GM21390 (cell line): ENCODE data around the gene TSBP1.

ENCODE experiments used
- ATAC-seq: cut with Tn5 transposase; IDR thresholded peaks from one replicate; pipeline ENCODE4 v1.9.1; 2021; ENCODE audit not compliant: unreplicated experiment

The TSBP1 gene

GRCh38 chr6:32371803-32372202 is at the start of gene TSBP1:
Gene TSBP1 (minus strand): TSS chr6:32371903. CDS start chr6:32371706, 197 bp downstream.
- no peak for ATAC-seq

- no peak for ATAC-seq
Measured at GRCh38 chr6:32416036-32416435, 44.3 kb upstream of the TSBP1 start.

GRCh38 chr6:32415521-32416019 is 43.9 kb upstream of the TSBP1 start:
- no peak for ATAC-seq

GRCh38 chr6:32413427-32414047 is 41.8 kb upstream of the TSBP1 start:
- ATAC-seq = no peak

GRCh38 chr6:32411566-32412327 is 40.0 kb upstream of the TSBP1 start:
- ATAC-seq = no peak

- no peak for ATAC-seq
Measured at GRCh38 chr6:32410906-32411305, 39.2 kb upstream of the TSBP1 start.

- ATAC-seq = no peak
Measured at GRCh38 chr6:32406857-32407256, 35.2 kb upstream of the TSBP1 start, which contains the start of gene BTNL2. Gene BTNL2 (minus strand): TSS chr6:32407181. CDS start chr6:32407123, 58 bp downstream.

- no peak for ATAC-seq
Measured at GRCh38 chr6:32406197-32406596, 34.5 kb upstream of the TSBP1 start.

- ATAC-seq = no peak
Measured at GRCh38 chr6:32405656-32406055, 34.0 kb upstream of the TSBP1 start.

- ATAC-seq = no peak
Measured at GRCh38 chr6:32402812-32403211, 31.1 kb upstream of the TSBP1 start.

GRCh38 chr6:32401284-32401963 is 29.7 kb upstream of the TSBP1 start:
- ATAC-seq = no peak

- peak; percentile 92 for ATAC-seq
Measured at GRCh38 chr6:32397252-32397920, 25.7 kb upstream of the TSBP1 start.

- no peak for ATAC-seq
Measured at GRCh38 chr6:32396028-32396427, 24.3 kb upstream of the TSBP1 start.

- ATAC-seq = no peak
Measured at GRCh38 chr6:32393665-32394420, 22.1 kb upstream of the TSBP1 start.

GRCh38 chr6:32391505-32391904 is 19.8 kb upstream of the TSBP1 start:
- no peak for ATAC-seq

GRCh38 chr6:32387589-32388340 is 16.1 kb upstream of the TSBP1 start:
- no peak for ATAC-seq

GRCh38 chr6:32386040-32386439 is 14.3 kb upstream of the TSBP1 start:
- no peak for ATAC-seq

GRCh38 chr6:32382757-32383420 is 11.2 kb upstream of the TSBP1 start:
- no peak for ATAC-seq

GRCh38 chr6:32379545-32379944 is 7.8 kb upstream of the TSBP1 start:
- no peak for ATAC-seq
